H9 (cell line): Measurements from ENCODE around the gene JARID2. TPM values are rescaled to one million over a fixed set of nuclear protein-coding genes. Genes with fewer than 3 reads are reported as not detected.

Experiments used
- DNase-seq: peaks from one replicate; pipeline ENCODE4 v3.0.0-alpha.2; 2017
- H2AFZ ChIP-seq: one replicate; pipeline ENCODE4 v1.6.1; 2013; ENCODE audit warnings: mild to moderate bottlenecking, low read length, control low read depth, moderate library complexity
- H2AK5ac ChIP-seq: 2 replicates; pipeline ENCODE4 v1.6.1; 2013; ENCODE audit warnings: low read length, control low read depth, mixed read lengths; ENCODE audit not compliant: insufficient read length
- H2BK120ac ChIP-seq: one replicate; pipeline ENCODE4 v1.6.1; 2013; ENCODE audit warnings: low read depth, mild to moderate bottlenecking, low read length, control low read depth, inconsistent platforms; ENCODE audit not compliant: poor library complexity, severe bottlenecking
- H2BK12ac ChIP-seq: 2 replicates; pipeline ENCODE4 v1.6.1; 2013; ENCODE audit warnings: low read length, control low read depth, mixed read lengths, low read depth; ENCODE audit not compliant: insufficient read length
- H2BK15ac ChIP-seq: 2 replicates; pipeline ENCODE4 v1.6.1; 2013; ENCODE audit warnings: low read depth, low read length, control low read depth
- H2BK20ac ChIP-seq: one replicate; pipeline ENCODE4 v1.6.1; 2013; ENCODE audit warnings: low read depth, mild to moderate bottlenecking, low read length, control low read depth, inconsistent platforms; ENCODE audit not compliant: poor library complexity, severe bottlenecking
- H2BK5ac ChIP-seq: 2 replicates; pipeline ENCODE4 v1.6.1; 2013; ENCODE audit warnings: low read length, control low read depth, mixed read lengths; ENCODE audit not compliant: insufficient read length
- H3K14ac ChIP-seq: 2 replicates; pipeline ENCODE4 v1.6.1; 2013; ENCODE audit warnings: low read length, control low read depth; ENCODE audit not compliant: insufficient read depth
- H3K18ac ChIP-seq: 2 replicates; pipeline ENCODE4 v1.6.1; 2013; ENCODE audit warnings: low read depth, mild to moderate bottlenecking, mixed read lengths, low read length, control low read depth; ENCODE audit not compliant: insufficient read length
- H3K23ac ChIP-seq: 2 replicates; pipeline ENCODE4 v1.6.1; 2013; ENCODE audit warnings: low read length, control low read depth, mixed read lengths, low read depth; ENCODE audit not compliant: insufficient read length
- H3K23me2 ChIP-seq: 2 replicates; pipeline ENCODE4 v1.6.1; 2013; ENCODE audit warnings: low read depth, mild to moderate bottlenecking, mixed read lengths, low read length, control low read depth; ENCODE audit not compliant: insufficient read length, poor library complexity, severe bottlenecking
- H3K27ac ChIP-seq: 2 replicates; pipeline ENCODE4 v1.5.1; 2013; ENCODE audit warnings: low read length, control low read depth, mixed read lengths, low read depth; ENCODE audit not compliant: insufficient read length
- H3K27me3 ChIP-seq: 2 replicates; pipeline ENCODE4 v1.6.1; 2013; ENCODE audit warnings: low read length, control low read depth, inconsistent platforms; ENCODE audit not compliant: insufficient read depth
- H3K4ac ChIP-seq: 2 replicates; pipeline ENCODE4 v1.6.1; 2013; ENCODE audit warnings: low read depth, mild to moderate bottlenecking, control low read depth, inconsistent platforms, low read length, moderate library complexity
- H3K4me1 ChIP-seq: 2 replicates; pipeline ENCODE4 v1.6.1; 2013; ENCODE audit warnings: low read length, control low read depth, inconsistent platforms; ENCODE audit not compliant: insufficient read depth
- H3K4me2 ChIP-seq: 2 replicates; pipeline ENCODE4 v1.6.1; 2013; ENCODE audit warnings: low read length, control low read depth, mixed read lengths; ENCODE audit not compliant: insufficient read length, insufficient read depth
- H3K56ac ChIP-seq: 2 replicates; pipeline ENCODE4 v1.6.1; 2013; ENCODE audit warnings: low read depth, mild to moderate bottlenecking, mixed read lengths, low read length, control low read depth; ENCODE audit not compliant: insufficient read length
- H3K79me1 ChIP-seq: 2 replicates; pipeline ENCODE4 v1.6.1; 2013; ENCODE audit warnings: low read depth, mild to moderate bottlenecking, moderate library complexity, low read length, control low read depth, inconsistent platforms; ENCODE audit not compliant: insufficient read depth, poor library complexity, severe bottlenecking
- H3K79me2 ChIP-seq: 2 replicates; pipeline ENCODE4 v1.6.1; 2013; ENCODE audit warnings: low read length, control low read depth, inconsistent platforms; ENCODE audit not compliant: insufficient read depth
- H3K9ac ChIP-seq: 2 replicates; pipeline ENCODE4 v1.6.1; 2013; ENCODE audit warnings: low read length, control low read depth, mixed read lengths; ENCODE audit not compliant: insufficient read length; ENCODE audit errors: extremely low read depth
- H3K9me3 ChIP-seq: one replicate; pipeline ENCODE4 v1.6.1; 2013; ENCODE audit warnings: low read depth, low read length, inconsistent platforms; ENCODE audit not compliant: control insufficient read depth
- H3T11ph ChIP-seq: one replicate; pipeline ENCODE4 v1.6.1; 2013; ENCODE audit warnings: mild to moderate bottlenecking, low read length, control low read depth, inconsistent platforms
- H4K20me1 ChIP-seq: one replicate; pipeline ENCODE4 v1.6.1; 2013; ENCODE audit not compliant: control insufficient read depth, insufficient read length, insufficient read depth
- H4K5ac ChIP-seq: 2 replicates; pipeline ENCODE4 v1.6.1; 2013; ENCODE audit warnings: low read depth, mild to moderate bottlenecking, mixed read lengths, low read length, control low read depth; ENCODE audit not compliant: insufficient read length
- H4K8ac ChIP-seq: replicated peaks from 2 replicates; pipeline ENCODE4 v1.6.1; 2013; ENCODE audit warnings: low read length, control low read depth, mixed read lengths, low read depth; ENCODE audit not compliant: insufficient read length
- H4K91ac ChIP-seq: 2 replicates; pipeline ENCODE4 v1.6.1; 2013; ENCODE audit warnings: low read depth, mild to moderate bottlenecking, moderate library complexity, mixed read lengths, low read length, control low read depth; ENCODE audit not compliant: insufficient read length
- H3K27ac Mint-ChIP-seq, 3 experiments: 2 replicates in 2 of 3; 3 replicates in 1 of 3; pipeline ENCODE4 v1.8.0; 2020 to 2021; ENCODE audit warnings: mixed read lengths in 3 of 3, mild to moderate bottlenecking in 1 of 3, moderate library complexity in 1 of 3
- H3K27me3 Mint-ChIP-seq: 2 replicates; pipeline ENCODE4 v1.8.0; 2021; ENCODE audit warnings: low read depth, mild to moderate bottlenecking, moderate library complexity, mixed read lengths
- H3K36me3 Mint-ChIP-seq, 3 experiments: 2 replicates in 2 of 3; 3 replicates in 1 of 3; pipeline ENCODE4 v1.8.0; 2020 to 2021; ENCODE audit warnings: low read depth in 3 of 3, mixed read lengths in 3 of 3; ENCODE audit not compliant: insufficient read depth in 1 of 3
- H3K4me1 Mint-ChIP-seq, 2 experiments: 2 replicates each; pipeline ENCODE4 v1.8.0; 2020; ENCODE audit warnings: mixed read lengths in 2 of 2
- H3K4me3 Mint-ChIP-seq, 2 experiments: 2 replicates in 1 of 2; 3 replicates in 1 of 2; pipeline ENCODE4 v1.8.0; 2020 to 2021; ENCODE audit warnings: mild to moderate bottlenecking in 2 of 2, mixed read lengths in 2 of 2, moderate library complexity in 1 of 2
- H3K9me3 Mint-ChIP-seq, 2 experiments: 2 replicates in 1 of 2; 3 replicates in 1 of 2; pipeline ENCODE4 v1.8.0; 2020; ENCODE audit warnings: mild to moderate bottlenecking in 2 of 2, mixed read lengths in 2 of 2, moderate library complexity in 1 of 2
- CTCF ChIP-seq: fragments of 200-600 bp; sonication (generic); conservative IDR thresholded peaks from 3 replicates; pipeline ENCODE4 v1.8.0; 2021; ENCODE audit warnings: antibody characterized with exemption, mild to moderate bottlenecking
- WGBS: extraction: QIAGEN DNeasy Blood & Tissue Kit; methylation state at CpG from one replicate; pipeline ENCODE4 v1.1.7; 2013; ENCODE audit warnings: missing lambda C conversion rate, low lambda C conversion rate, mixed read lengths; ENCODE audit not compliant: insufficient read length; ENCODE audit errors: extremely low coverage; 5-methylcytosine and 5-hydroxymethylcytosine counted together
- total RNA-seq: library from RNA; stranded (reverse); gene quantifications from 2 replicates; pipeline ENCODE4 v1.2.1, GENCODE V29; 2021

Gene JARID2
- total RNA-seq, 1 experiment from 2014 or later, result 174 TPM

- no CpG with 5 or more reads among the region's 3 CpGs for WGBS
- Histone ChIP-seq H2BK120ac (no peak overlapping the region), H3K14ac (no peak overlapping the region), H2BK15ac (no peak overlapping the region), H3K9ac (no peak overlapping the region), H3K23ac (no peak overlapping the region), H3K4ac (no peak overlapping the region), H3K79me1 (no peaks in the 10 kb centered on the region), H2BK12ac (no peak overlapping the region), H2AK5ac (no peak overlapping the region), H4K91ac (no peak overlapping the region), H3K23me2 (peaks cover 4% of the 10 kb centered on the region), H2BK5ac (no peak overlapping the region), H4K5ac (no peak overlapping the region), H3K79me2 (peaks cover 90% of the 10 kb centered on the region), H3K4me1 (peaks cover 20% of the 10 kb centered on the region), H3T11ph (no peak overlapping the region), H2BK20ac (no peak overlapping the region), H2AFZ (no peak overlapping the region), H3K4me2 (no peak overlapping the region), H4K20me1 (no peaks in the 10 kb centered on the region), H3K27me3 (no peaks in the 10 kb centered on the region), H3K56ac (no peak overlapping the region), H3K9me3 (no peaks in the 10 kb centered on the region), H3K18ac (no peak overlapping the region), H4K8ac (no peak overlapping the region), H3K27ac (no peak overlapping the region)
- peaks cover 81 to 82% of the 10 kb centered on the region in 2 experiments for H3K4me1 Mint-ChIP-seq
- peak overlapping the region in 1 of 3 experiments; percentile 83; a peak in 2 of 7 replicates for H3K27ac Mint-ChIP-seq
- DNase-seq, result no peak
- H3K27me3 Mint-ChIP-seq, result no peaks in the 10 kb centered on the region
- H3K9me3 Mint-ChIP-seq, result peaks cover 0 to 5% of the 10 kb centered on the region in 2 experiments; a peak in 4 of 5 replicates
- H3K4me3 Mint-ChIP-seq, result peak overlapping the region; percentile 22 to 98; a peak in 3 of 5 replicates
- peaks cover 20 to 53% (median 28%) of the 10 kb centered on the region in 3 experiments for H3K36me3 Mint-ChIP-seq
- no peak for TF ChIP-seq CTCF
Observed at GRCh38 chr6:15252195-15252594, 6.3 kb downstream of the JARID2 start.
